C4-2B (cell line): ENCODE data around the gene CFAP298.

Experiments used
- H3K27ac ChIP-seq: fragments of 450-650 bp; 2 replicates; pipeline ENCODE4 v1.5.1; 2017
- ZFX ChIP-seq: fragments of 450-650 bp; IDR thresholded peaks from 2 replicates; pipeline ENCODE4 v1.6.1; 2017
- TF ChIP-seq, protein P1 (sequence below): fragments of 450-650 bp; conservative IDR thresholded peaks from 2 replicates; pipeline ENCODE4 v1.5.1; 2017; ENCODE audit warnings: mild to moderate bottlenecking

Gene CFAP298

DNA sequence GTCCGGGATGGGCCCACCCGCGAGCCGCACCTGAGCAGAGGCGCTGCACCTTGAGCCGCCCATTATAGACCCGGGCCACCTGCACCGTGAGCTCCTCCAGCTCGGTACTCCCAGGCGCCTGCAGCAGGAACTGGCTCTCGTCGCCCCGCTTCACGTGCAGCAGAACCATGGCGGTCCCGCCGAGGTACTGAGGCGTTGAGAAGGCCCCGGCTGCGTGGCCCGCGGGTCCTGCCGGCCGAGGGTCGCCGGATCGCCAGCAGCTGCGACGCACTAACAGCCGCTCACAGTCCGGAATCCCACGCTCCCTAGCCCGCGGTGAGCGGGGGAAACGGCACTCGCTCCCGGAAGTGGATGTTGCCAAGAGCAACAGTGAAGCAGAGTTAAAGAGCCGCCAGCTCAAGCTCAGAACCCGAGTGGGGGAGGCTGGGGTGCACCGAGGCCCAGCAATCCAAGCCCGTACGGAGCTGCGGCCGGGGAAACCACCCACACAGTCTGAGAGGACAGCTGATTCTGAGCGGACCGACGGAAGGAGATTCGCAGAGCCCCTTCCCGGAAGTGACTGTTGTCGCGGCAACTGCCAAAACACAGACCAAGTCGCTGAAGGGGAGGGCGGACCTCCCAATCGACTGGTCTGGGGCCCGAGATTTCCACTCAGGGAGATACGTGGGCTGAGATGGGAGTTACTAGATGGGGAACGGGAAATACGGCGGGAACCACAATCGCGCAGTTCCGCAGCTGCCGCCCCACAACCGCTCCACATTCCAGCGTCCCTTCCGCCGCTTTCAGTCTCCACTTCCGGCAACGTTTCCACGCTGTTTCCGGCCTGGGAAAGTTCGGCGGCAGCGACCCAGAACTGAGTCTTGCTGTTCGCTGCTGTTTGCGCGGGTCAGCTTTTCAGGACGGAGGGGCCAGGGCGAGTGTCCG is at the start of gene CFAP298:
CFAP298 (minus strand) TSS at position 303 of the 924 bp plus-strand sequence; CDS start at position 169, 134 bp downstream.
- TF ChIP-seq, protein P1, sequence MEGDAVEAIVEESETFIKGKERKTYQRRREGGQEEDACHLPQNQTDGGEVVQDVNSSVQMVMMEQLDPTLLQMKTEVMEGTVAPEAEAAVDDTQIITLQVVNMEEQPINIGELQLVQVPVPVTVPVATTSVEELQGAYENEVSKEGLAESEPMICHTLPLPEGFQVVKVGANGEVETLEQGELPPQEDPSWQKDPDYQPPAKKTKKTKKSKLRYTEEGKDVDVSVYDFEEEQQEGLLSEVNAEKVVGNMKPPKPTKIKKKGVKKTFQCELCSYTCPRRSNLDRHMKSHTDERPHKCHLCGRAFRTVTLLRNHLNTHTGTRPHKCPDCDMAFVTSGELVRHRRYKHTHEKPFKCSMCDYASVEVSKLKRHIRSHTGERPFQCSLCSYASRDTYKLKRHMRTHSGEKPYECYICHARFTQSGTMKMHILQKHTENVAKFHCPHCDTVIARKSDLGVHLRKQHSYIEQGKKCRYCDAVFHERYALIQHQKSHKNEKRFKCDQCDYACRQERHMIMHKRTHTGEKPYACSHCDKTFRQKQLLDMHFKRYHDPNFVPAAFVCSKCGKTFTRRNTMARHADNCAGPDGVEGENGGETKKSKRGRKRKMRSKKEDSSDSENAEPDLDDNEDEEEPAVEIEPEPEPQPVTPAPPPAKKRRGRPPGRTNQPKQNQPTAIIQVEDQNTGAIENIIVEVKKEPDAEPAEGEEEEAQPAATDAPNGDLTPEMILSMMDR: no peak
- TF ChIP-seq ZFX: peak; percentile 50; the same call in 1 of the 2 replicates
- H3K27ac ChIP-seq: peak within 1 kb of the TSS; percentile 91

- TF ChIP-seq ZFX: 0 out of 2 replicates have a peak, but pooled peaks have one; percentile 10
- TF ChIP-seq, protein P1: peak; percentile 2; the same call in 1 of the 2 replicates
- peak overlapping the region; percentile 54 for H3K27ac ChIP-seq
These were observed 49.0 kb upstream of the CFAP298 start for GRCh38 chr21:32661026-32661782.

- TF ChIP-seq, protein P1: no peak
- no peak for TF ChIP-seq ZFX
- no peak overlapping the region for H3K27ac ChIP-seq
These were observed 46.3 kb upstream of the CFAP298 start for GRCh38 chr21:32658524-32658923.

- TF ChIP-seq, protein P1: peak; percentile 85
- no peak for TF ChIP-seq ZFX
These were observed 41.2 kb upstream of the CFAP298 start for GRCh38 chr21:32653326-32653901.

DNA sequence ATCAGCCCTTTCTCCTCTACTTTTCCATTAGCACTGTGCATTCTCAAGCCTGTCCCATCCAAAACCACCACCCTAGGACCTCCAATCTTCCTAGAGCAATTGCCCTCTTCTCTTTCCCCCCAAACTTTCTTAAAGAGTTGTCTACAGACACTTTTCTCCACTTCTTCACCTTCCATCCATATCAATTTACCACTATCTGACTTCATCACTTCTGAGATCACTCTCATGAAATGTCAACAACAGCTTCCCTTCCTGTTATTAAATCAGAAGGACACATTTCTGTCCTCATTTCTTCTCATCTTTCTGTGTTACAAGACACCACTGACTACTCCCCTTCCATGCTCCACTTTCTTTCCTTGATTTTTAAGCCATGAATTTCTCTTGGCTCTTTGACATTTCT is 36.0 kb upstream of the CFAP298 start:
- TF ChIP-seq ZFX: no peak
- TF ChIP-seq, protein P1: no peak
- H3K27ac ChIP-seq: no peak overlapping the region

More at GRCh38 chr21:32653326-32653901, 41.2 kb upstream of the CFAP298 start:
- H3K27ac ChIP-seq: no peak overlapping the region

DNA sequence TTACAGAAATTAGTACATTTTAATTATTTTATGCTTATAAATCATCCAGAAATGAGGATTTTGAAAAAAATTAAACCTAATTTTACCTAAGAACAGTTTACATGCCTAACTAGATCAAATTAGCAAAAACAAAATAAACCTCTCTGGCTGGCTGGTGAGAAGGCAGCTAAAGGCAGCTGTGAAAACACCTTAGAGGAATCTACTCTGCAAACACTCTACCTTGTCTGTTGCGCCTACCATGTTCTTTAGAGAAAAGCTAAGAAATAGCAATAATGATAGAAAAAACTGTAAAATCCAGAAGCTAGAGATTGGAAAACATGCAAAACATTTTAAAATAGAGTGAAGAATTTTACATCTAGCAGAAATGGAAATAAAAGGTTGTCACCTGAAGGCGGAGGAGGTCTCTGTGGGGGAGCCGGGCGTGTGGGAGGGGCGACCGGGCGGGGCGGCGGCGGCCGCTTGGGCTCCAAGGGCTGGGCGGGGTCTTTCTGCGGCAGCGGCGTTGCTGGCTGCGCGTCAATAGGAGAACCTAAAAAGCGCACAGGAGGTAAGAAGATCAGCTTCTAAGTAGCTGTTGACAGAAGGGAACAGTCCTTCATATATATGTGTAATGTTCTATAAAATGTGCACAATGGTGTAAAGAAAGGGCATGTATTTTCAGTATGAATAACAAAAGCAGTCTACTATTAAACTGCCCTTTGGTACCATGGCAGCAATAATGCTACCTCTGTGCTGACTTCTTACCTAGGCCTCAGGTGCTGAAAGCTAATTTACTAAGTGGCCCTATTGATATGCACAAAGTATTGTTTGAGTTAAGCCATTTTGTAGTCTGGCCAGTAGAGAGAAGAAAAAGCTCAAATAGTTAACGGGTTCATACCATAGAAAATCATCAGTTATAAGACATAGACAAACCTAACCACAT is 33.3 kb upstream of the CFAP298 start:
- TF ChIP-seq, protein P1: no peak
- no peak for TF ChIP-seq ZFX
- H3K27ac ChIP-seq: no peak overlapping the region
